ELR (cell line): Measurements from ENCODE around the gene SNX7.

Source experiments
- DNase-seq: peaks from one replicate; pipeline ENCODE4 v3.0.0-alpha.2; 2015; ENCODE audit warnings: low read depth

Gene SNX7, protein sequence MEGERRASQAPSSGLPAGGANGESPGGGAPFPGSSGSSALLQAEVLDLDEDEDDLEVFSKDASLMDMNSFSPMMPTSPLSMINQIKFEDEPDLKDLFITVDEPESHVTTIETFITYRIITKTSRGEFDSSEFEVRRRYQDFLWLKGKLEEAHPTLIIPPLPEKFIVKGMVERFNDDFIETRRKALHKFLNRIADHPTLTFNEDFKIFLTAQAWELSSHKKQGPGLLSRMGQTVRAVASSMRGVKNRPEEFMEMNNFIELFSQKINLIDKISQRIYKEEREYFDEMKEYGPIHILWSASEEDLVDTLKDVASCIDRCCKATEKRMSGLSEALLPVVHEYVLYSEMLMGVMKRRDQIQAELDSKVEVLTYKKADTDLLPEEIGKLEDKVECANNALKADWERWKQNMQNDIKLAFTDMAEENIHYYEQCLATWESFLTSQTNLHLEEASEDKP

DNA sequence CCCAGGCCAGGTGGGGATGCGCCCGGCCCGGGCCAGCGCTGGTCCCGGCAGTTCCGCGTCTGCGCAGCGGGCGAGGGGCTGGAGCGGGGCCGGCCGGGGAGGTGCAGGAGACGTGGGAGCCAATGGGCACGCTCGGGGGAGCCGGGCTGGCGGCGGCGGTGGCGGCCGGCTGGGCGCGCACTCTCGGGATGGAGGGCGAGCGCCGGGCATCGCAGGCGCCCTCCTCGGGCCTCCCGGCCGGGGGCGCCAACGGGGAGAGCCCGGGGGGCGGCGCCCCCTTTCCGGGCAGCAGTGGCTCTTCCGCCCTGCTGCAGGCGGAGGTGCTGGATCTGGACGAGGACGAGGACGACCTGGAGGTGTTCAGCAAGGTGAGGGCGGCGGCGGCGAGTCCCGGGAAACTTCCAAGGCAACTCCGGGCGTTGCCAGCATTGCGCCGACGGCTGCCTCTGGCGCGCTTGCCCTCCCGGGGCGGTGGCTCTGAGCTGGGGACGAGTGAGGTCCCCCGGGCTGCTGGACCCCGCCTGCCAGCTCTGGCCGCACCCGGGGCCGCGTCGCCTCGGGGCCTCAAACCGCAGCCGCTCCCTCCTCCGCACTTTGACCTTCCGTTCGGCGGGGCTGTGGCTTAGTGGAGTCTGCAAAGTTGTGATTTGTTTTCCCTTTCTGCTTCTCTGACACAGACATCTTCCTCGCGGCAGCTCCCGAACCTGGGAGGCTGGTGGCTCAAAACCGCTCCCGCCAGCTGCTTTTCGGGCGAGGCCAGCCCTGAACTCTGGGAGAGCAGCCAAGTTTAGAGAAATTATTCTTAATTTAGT lies at the start of gene SNX7:
Gene SNX7 (plus strand): TSS at position 178 of the 812 bp plus-strand sequence. CDS start 11 bp downstream, at position 189.
- DNase-seq = peak; percentile 83

DNA sequence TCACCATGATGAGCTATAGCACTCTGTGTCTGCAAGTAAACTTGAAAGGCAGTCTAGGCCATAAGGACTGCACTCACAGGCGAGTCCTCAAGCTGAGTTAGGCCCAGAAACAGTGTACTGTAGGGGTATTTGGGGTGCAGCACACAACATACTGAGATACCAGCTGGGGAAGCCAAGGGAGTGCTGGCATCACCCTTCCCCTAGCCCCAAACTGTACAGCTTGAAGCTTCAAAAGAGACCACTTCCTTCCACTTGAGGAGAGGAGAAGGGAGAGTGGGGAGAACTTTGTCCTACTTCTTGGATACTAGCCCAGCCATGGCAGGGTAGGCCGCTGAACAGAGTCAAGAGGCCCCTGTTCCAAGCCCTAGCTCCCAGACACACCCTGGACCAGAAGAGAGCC lies 24.2 kb upstream of the SNX7 start:
- DNase-seq = no peak

DNA sequence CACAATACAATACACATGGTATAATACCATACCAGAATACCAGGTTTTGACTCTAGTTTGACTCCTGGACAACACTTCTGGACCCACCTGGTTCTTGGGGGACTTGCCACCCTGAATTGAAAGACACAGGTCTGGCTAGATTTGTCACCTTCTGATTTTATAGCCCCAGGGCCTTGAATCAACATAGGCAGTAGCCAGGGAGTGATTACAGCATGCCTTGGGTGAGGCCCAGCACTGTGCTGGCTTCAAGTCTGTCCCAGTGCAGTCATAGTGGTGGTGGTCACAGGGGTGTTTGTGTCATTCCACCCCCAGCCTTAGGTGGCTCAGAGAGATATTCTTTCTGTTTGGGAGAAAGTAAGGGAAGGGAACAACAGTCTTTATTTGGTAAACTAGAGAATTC lies 23.3 kb upstream of the SNX7 start:
- DNase-seq = no peak

DNA sequence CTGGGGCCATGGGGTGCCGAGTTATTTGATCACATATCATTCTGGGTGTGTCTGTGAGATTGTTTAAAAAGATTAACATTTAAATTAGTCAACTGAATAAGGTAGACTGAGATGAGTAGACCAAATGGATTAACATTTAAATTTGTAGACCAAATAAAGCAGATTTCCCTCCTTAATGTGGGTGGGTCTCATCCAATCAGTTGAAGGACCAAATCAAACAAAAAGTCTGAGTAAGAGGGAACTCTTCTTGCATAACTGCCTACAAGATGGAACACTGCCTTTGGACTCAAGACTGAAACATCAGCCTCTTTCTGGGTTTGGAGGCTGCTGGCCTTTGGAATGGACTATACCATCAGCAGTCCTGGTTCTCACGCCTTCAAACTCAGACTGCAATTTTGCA lies 17.0 kb upstream of the SNX7 start:
- DNase-seq = no peak

DNA sequence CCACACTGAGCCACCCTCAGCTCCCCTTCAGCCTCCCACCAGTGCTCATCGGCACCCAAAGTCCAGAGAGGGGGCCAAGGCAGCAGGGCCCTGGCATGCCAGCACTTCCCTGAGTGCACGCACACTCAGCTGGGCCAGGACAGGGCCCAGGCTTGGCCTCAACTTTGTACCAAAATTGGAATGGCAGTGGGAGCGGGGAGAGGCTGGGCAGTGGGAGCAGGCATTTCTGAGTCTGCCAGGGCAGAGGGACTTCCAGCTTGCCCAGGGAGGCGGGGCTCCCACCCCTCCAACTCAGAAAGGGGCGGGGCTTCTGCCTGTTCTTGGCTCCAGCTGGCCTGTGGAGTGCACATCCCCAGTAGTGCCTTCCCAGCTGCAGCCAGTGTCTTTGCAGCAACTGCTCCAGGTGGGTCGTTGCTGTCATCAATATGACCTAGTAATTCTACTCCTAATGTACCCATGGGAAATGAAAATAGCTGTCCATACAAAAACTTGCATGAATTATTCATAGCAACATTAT lies 10.3 kb upstream of the SNX7 start:
- no peak for DNase-seq

DNA sequence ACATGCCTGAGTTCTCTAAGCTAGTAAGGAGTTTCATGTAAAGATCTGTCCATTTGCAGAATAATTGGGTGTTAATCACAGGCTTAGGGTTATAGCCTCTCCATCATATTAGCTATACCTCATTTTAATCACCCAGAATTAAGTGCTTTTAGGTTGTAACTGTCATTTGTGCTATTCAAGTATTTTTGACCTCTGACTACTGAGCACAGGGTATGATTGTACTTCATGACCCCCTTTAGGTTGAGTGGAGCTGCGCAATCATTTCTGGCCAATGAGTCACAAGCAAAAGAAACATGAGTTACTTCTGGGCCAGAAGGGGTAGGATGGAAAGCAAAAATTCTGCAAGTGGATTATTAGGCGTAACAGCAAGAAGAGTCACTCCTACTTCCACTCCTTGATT lies 8.4 kb upstream of the SNX7 start:
- DNase-seq = peak; percentile 53

DNA sequence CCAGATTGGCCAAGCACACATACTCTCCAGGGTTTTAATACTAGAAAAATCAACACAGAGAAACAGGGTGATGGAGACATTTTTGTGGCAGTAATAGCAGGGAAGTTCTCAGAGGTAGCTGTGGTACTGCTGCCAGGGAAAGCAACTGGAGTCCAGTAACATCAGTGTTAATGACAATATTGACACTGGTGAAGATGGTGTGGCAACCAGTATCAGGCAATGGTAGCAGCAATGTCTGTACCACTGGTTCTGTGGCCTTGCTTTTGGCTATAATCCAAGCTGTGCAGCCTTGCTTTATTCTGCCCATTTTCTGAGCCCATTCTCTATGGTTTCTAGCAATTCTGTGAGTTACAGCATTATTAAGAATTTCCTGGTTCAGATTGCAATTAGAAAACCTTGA lies 1.6 kb upstream of the SNX7 start:
- no peak for DNase-seq

DNA sequence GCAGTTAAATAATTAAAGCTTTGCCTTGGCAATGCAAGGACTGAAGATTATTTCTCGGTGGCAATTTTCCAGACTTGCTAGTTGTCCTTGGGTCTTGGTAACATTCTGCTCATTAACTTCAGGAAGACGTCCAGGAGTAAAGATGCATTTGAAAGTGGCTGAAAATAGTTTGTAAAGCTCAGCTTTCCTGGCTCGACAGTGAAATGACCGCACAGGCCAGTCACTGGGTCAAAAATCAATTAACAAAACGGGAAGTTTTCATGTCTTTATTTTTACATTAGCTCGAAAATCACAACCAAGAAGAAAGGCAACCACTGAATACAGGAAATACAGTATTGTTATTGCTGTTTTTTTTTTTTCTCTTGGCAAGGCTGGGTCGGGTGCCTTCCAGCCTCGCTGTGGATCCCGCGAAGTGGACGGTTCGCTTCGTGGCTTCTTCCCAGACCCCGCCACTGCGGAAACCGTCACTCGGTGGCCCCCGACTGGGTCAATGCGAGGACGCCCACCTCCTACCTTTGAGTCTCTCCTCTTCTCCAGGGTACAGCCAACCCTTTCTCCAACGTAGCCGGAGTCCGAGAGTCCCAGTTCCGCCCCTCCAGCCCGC lies 479 bp upstream of the SNX7 start:
- peak; percentile 10 for DNase-seq

DNA sequence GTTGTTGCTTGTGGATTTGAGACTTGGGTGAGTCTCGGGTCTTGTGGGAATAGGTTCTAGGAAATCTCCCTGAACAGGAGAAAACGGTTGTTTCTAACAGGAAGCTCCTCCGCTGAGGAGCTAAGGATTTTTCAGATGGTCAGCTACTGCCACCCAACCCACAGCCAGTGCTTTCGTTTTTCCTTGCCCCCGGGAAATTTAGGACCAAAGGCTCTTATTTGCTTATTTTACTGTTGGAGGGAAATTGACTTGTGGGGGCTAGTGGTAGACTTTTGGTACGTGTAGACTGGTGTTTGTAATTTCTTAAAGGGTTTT lies 792 bp downstream of the SNX7 start:
- peak; percentile 68 for DNase-seq

DNA sequence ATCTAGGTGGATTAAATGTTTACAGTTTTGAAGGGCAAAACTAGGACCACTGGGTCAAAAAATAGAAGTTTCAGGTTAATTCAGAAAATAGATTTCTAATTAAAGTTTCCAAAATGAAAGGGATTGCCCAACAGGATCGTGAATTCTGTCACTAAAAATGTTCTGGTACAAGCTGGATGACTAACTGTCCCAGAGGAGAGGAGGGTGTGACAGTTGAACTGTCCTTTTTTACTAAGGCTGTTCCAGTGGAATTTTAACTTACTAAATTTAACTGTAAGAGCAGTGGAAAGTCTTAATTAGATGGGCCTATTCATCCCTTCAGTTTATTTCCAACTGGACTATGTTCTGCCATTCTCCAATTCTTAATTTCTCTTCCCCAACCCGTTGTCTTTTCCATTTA lies 7.2 kb downstream of the SNX7 start:
- DNase-seq = no peak

DNA sequence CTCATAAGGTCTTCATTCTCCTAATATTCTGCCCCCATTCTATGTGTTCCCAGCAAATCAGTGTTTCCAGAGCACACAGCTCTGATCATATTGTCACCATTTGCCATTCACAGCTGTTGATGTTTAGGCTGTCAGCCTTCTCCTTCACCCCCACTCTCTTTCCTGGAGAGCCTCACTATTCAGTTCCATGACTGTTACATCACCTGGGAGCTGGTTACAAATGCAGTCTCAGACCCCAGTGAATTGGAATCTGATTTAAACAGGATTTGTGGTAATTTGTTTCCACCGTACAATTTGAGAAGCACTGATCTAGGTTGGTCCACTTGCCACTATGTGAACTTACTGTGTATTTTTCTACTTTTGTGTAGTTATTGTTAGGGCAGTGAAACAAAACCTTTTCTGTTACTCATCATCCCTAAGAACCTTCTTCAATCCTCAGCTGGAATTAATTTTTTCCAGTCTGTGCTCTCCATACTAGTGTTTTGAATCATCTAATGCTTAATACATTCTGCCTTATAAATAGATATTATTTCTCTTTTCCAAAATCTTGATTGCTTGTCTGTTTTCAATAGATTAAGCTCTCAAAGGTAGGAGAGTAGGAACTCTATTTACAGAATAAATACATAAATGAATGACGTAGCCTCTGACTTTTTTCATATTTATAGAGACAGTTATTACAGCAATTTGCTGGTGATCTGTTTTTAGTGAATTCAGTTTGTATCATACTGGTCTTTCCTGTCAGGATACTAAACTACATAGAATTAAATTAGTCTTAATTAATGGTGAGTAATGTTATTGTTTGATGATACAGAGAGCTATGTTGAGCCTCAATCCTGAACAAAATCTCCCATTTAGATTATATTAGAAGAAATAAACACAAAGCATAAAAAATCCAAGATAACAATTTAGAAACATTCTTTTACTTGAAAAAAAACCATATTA lies 8.1 kb downstream of the SNX7 start:
- no peak for DNase-seq

DNA sequence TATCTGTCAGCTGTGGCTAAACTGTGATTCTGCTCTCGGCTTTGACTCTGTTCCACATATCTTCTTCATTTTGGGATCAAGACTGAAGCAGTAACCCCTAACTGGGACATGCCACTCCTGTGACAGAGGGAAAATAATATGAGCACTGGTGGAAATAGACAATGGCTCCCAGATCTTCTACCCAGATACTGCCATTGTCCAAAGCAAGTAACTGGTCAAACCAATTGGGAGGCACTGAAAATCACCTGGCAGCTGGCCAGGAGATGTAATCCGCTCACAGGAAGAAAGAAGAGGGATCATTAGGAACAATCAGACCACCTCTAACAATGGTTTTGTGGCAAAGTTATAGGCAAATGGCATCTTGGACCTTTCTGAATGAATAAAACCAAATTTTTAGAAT lies 10.7 kb downstream of the SNX7 start:
- no peak for DNase-seq

DNA sequence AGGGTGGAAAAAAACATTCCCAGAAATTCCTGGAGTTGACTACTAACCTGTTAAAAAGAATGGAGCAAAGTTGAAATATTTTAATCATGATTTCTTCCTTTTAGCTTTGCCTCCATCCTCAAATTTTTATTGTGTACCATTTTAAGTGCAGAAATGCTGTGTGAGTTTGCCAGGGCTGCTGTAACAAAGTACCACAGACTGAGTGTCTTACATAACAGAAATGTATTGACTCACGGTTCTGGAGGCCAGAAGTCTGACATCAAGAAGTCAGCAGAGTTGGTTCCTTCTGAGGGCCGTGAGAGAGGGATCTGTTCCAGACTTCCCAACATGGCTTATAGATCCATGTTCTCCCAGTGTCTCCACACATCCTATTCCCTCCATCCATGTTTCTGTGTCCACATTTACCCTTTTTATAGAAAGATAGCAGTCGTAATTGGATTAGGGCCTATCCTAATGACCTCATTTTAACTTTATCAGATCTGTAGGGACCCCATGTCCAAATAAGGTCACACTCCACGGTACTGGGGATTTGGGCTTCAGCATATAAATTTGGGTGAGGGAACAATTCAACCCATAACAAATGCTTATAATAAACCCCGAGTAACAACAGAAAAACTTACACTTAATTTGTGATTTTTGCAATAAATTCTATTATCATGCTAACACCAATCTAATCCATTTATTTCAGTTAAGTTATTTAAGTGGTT lies 12.7 kb downstream of the SNX7 start:
- peak; percentile 41 for DNase-seq

DNA sequence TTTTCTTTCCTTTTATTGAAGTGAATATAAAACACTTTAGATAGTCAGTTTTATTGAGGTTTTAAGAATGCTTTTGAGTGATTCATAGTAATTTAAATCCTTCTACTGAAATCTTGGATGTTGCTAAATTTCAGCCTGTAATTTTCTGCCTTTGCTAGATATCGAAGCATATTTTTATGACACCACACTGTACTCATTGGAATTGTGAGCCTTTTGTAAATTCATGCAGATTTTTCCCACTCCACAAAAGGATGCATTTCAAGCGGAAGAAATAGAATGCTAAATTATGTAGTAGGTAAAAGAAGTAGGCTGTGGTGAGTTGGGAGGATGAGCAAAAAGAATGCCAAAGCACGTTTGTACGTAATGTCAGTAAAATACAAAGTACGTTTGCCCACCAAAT lies 13.8 kb downstream of the SNX7 start:
- DNase-seq = no peak

DNA sequence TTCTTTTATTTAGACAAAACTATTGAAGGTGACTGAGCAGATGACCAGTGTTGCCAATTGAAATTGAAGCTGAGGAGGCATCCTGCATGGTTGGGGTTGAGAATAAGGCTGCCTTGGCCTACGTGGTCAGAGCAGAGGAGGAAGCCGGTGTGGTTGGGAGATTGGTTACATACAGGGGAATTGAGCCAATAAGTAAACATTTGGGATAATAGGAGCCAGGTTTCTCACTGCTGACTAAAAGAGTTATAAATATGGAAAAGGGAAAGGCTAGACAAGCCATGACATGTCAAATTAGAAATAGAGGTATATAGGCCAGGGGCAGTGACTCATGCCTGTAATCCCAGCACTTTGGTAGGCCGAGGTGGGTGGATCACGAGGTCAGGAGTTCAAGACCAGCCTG lies 15.8 kb downstream of the SNX7 start:
- peak; percentile 13 for DNase-seq

DNA sequence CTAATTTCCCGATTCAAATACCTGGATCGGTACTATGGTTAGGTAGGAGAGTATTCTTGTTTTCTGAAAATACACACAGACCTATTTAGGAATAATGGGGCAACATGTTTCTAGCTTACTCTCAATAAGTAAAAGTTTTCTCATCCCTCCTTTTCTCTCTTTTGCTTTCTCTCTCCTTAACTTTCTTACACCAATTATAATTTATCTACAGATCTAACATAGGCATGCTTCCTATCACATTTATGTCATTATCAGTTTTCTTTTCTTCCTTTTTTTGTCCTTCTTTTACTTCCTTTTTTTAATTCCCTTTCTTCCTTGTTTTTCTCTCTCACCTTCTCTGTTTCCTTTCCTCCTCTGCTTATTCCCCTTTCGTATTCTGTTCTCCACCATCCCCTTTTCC lies 20.3 kb downstream of the SNX7 start:
- no peak for DNase-seq

DNA sequence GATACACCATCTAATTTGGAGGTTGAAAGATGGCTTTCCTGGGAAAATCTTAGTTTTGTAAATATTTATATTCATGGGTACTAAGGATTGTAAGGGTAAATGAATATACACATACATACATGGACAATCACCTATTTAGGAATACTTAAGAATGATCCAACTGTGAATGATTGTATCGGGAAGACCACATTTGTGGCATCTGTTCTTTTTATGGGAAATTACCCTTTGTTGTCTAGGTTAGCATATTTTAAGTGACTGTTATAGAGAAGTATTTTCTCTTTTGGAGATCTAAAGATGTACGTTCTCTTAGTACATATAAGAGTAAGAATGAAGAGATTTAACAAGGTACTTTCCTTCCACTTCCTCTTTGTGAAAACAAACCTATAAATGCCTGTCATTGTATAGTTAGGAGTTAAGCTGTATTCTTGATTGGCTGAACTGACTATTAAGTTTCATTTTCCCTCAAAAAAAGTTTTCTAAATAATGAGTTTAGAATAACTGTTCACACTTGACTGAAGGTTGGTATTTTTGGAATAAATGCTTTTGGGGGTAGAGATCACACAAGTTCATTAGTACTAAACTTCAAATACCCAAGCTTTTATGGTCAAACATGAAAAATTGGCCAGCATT lies 26.7 kb downstream of the SNX7 start:
- no peak for DNase-seq

DNA sequence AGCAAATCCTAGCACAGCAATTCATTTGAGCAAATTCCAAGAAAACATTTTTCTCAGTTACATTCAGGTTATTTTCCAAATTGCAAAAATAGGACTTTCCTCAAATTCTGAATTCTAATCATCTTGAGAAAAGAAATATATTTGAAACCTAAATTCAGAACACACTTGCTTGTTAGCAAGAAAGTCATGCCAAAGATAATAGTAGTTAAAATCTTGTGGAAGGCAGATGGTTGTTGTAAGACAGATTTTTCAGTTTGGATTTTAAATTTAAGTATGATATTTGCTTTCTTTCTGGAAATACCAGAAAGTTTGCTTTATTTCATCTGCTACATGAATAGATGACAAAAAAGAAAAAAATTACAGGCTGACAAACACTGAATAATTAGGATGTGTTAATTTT lies 29.1 kb downstream of the SNX7 start:
- no peak for DNase-seq

DNA sequence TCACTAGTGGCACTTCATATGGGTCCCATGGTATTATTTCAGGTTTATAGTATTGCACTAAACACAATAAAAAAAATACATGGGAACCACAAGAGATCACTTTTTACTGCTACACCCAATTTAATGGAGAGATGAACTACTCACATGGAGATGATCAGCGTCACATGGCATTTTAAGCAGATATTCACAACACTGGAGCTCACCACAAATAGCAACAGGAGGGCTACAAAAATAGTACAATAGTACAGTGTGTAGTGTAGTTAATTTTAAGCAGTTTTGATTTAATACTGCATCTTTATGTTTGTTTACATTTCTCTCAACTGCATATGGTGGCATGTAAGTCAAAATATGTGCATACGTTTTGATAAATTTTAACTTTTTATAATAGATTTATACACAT lies 31.0 kb downstream of the SNX7 start:
- no peak for DNase-seq

DNA sequence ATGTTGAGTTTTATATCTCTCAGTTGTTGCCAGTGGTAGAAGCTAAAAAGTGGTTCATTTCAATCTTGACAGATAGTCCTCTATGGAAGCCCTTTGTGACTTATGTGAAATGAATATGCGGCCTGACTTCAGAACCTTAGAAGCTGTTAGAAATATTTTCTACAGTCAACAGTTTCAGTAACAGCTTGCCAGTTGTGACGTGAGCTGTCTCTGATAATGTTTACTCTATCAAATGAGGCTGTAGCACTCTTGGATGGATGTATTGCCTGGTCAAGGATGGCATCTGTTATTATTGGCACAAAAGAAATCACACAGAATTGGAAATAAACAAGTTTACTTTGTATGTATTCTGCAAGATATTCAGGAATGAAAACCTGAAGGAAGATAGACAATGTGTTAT lies 31.9 kb downstream of the SNX7 start:
- no peak for DNase-seq

DNA sequence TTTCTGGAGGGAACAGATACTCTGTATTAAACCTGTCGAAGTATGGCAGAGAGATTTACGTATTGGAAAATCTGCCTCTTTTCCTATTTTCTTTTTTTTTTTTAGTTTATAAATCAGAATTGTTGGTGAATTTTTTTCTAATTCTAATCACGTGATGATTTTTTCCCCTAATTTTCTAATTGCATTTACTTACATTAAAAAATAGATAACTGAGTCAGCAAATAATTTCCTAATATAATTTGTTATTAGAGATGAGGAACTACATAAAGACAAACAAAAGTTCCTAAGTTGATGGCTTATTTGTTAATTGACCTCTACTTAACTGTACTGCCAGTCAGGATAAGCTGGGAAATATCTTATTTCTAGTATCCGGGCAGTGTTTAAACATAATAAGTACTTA lies 34.6 kb downstream of the SNX7 start:
- no peak for DNase-seq
